HEK293T (cell line): ENCODE data around the gene CIROP.

Source experiments
- CTCF ChIA-PET: fragments of 350-600 bp; formaldehyde crosslinking; extraction: SDS; loops from one replicate; lab custom pipeline; 2021; ENCODE audit warnings: antibody characterized with exemption, inconsistent platforms; lab: Yijun Ruan, JAX
- POLR2A ChIA-PET: fragments of 350-600 bp; formaldehyde crosslinking; extraction: SDS; loops from one replicate; lab custom pipeline; 2020; ENCODE audit warnings: antibody characterized with exemption, inconsistent platforms; lab: Yijun Ruan, JAX
- DNase-seq: peaks from one replicate; pipeline ENCODE4 v3.0.0; 2012; ENCODE audit warnings: mixed read lengths; ENCODE audit errors: extremely low spot score
- ARNT ChIP-seq: fragments of 450-650 bp; IDR thresholded peaks from 2 replicates; pipeline ENCODE4 v1.6.1; 2017; ENCODE audit warnings: mild to moderate bottlenecking
- BHLHE40 ChIP-seq: fragments of 450-650 bp; IDR thresholded peaks from 2 replicates; pipeline ENCODE4 v1.6.1; 2016; ENCODE audit warnings: mild to moderate bottlenecking, moderate library complexity, borderline replicate concordance
- CTBP1 ChIP-seq: fragments of 450-650 bp; IDR thresholded peaks from 2 replicates; pipeline ENCODE4 v1.6.1; 2016; ENCODE audit warnings: borderline replicate concordance
- ELF4 ChIP-seq: fragments of 450-650 bp; IDR thresholded peaks from 2 replicates; pipeline ENCODE4 v1.6.1; 2017; ENCODE audit warnings: antibody characterized with exemption
- FOXA1 ChIP-seq: fragments of 450-650 bp; IDR thresholded peaks from 2 replicates; pipeline ENCODE4 v1.6.1; 2016; ENCODE audit warnings: mild to moderate bottlenecking
- FOXK2 ChIP-seq: fragments of 450-650 bp; IDR thresholded peaks from 2 replicates; pipeline ENCODE4 v1.6.1; 2016; ENCODE audit warnings: mild to moderate bottlenecking
- FOXM1 ChIP-seq: fragments of 450-650 bp; IDR thresholded peaks from 2 replicates; pipeline ENCODE4 v1.6.1; 2017; ENCODE audit warnings: mild to moderate bottlenecking, borderline replicate concordance
- HDGF ChIP-seq: fragments of 450-650 bp; IDR thresholded peaks from 2 replicates; pipeline ENCODE4 v1.6.1; 2017; ENCODE audit warnings: antibody characterized with exemption, borderline replicate concordance
- L3MBTL2 ChIP-seq: fragments of 450-650 bp; conservative IDR thresholded peaks from 2 replicates; pipeline ENCODE4 v1.6.1; 2016; ENCODE audit warnings: mild to moderate bottlenecking
- LEF1 ChIP-seq: fragments of 450-650 bp; IDR thresholded peaks from 2 replicates; pipeline ENCODE4 v1.6.1; 2017; ENCODE audit warnings: mild to moderate bottlenecking, borderline replicate concordance
- NFRKB ChIP-seq: fragments of 450-650 bp; IDR thresholded peaks from 2 replicates; pipeline ENCODE4 v1.6.1; 2016; ENCODE audit warnings: mild to moderate bottlenecking, moderate library complexity
- PKNOX1 ChIP-seq: fragments of 450-650 bp; IDR thresholded peaks from 2 replicates; pipeline ENCODE4 v1.6.1; 2016
- SP1 ChIP-seq: fragments of 450-650 bp; IDR thresholded peaks from 2 replicates; pipeline ENCODE4 v1.6.1; 2017
- SUZ12 ChIP-seq: fragments of 450-650 bp; IDR thresholded peaks from 2 replicates; pipeline ENCODE4 v1.6.1; 2016; ENCODE audit warnings: mild to moderate bottlenecking
- TARDBP ChIP-seq: fragments of 450-650 bp; IDR thresholded peaks from 2 replicates; pipeline ENCODE4 v1.6.1; 2016
- ZNF384 ChIP-seq: fragments of 450-650 bp; IDR thresholded peaks from 2 replicates; pipeline ENCODE4 v1.6.1; 2016

CIROP gene

GRCh38 chr14:23102801-23103200 is 2.0 kb downstream of the CIROP start:
- no peak for DNase-seq
- TF ChIP-seq FOXK2 (no peak), NFRKB (no peak), SP1 (no peak), L3MBTL2 (no peak), PKNOX1 (peak; percentile 28; the same call in 1 of the 2 replicates), FOXA1 (no peak)
- ChIA-PET POLR2A (interaction anchor here (1.0 kb wide), 1 partner anchor 184 kb away, joined by 3 read pairs; no protein-coding TSS in a partner anchor), CTCF (no interaction called here)

GRCh38 chr14:23101986-23102625 is 2.7 kb downstream of the CIROP start:
- POLR2A ChIA-PET: interaction anchor here (1.0 kb wide), 1 partner anchor 184 kb away, joined by 3 read pairs; no protein-coding TSS in a partner anchor
- no peak for DNase-seq
- CTCF ChIA-PET: interaction anchor here (0.5 kb wide), 1 partner anchor 85 kb away, joined by 3 read pairs; no protein-coding TSS in a partner anchor
- TF ChIP-seq TARDBP (no peak), HDGF (no peak), FOXA1 (no peak), ARNT (no peak), FOXM1 (no peak)

- DNase-seq: no peak
- POLR2A ChIA-PET: interaction anchor here (0.6 kb wide), 1 partner anchor 550 kb away, joined by 3 read pairs; no protein-coding TSS in a partner anchor
Measured at GRCh38 chr14:23101213-23101970, 3.4 kb downstream of the CIROP start.

GRCh38 chr14:23099212-23099861 is 5.5 kb downstream of the CIROP start:
- no peak for TF ChIP-seq ARNT
- POLR2A ChIA-PET: interaction anchor here (0.6 to 1.1 kb wide), 2 partner anchors 11 to 183 kb away, joined by 3 read pairs; no protein-coding TSS in a partner anchor
- DNase-seq: no peak
- CTCF ChIA-PET: interaction anchor here (0.7 to 1.0 kb wide), 2 partner anchors 22 to 28 kb away, joined by 3 read pairs; no protein-coding TSS in a partner anchor

More at GRCh38 chr14:23101213-23101970, 3.4 kb downstream of the CIROP start:
- CTCF ChIA-PET: interaction anchor here (0.5 kb wide), 1 partner anchor 85 kb away, joined by 3 read pairs; no protein-coding TSS in a partner anchor
- TF ChIP-seq FOXM1 (no peak), PKNOX1 (no peak), NFRKB (no peak), SUZ12 (no peak), ARNT (no peak), TARDBP (no peak), ELF4 (no peak), ZNF384 (no peak), LEF1 (no peak), FOXK2 (no peak), CTBP1 (no peak), FOXA1 (no peak), HDGF (no peak), BHLHE40 (no peak), SP1 (no peak)

GRCh38 chr14:23097786-23098185 is 7.0 kb downstream of the CIROP start:
- POLR2A ChIA-PET: interaction anchor here (0.6 to 1.7 kb wide), 3 partner anchors 12 to 141 kb away, joined by 3 to 6 read pairs (median 3); partner anchors contain the start of gene HAUS4

GRCh38 chr14:23095196-23096108 is 9.3 kb downstream of the CIROP start, which contains the start of gene C14orf119:
Gene C14orf119 (plus strand): TSS chr14:23095505. CDS start chr14:23097659, 2,154 bp downstream.
- ChIA-PET POLR2A (interaction anchor here (0.6 to 3.3 kb wide), 54 partner anchors 9 to 998 kb away, joined by 3 to 71 read pairs (median 4); partner anchors contain the start of genes CDH24, CIROP, HAUS4 and HOMEZ), CTCF (interaction anchor here (0.6 to 2.6 kb wide), 13 partner anchors 9 to 122 kb away, joined by 3 to 26 read pairs (median 3); no protein-coding TSS in a partner anchor)
- TF ChIP-seq FOXA1: no peak
- peak; percentile 72 for TF ChIP-seq ELF4
- peak; percentile 99 for DNase-seq

More at GRCh38 chr14:23097786-23098185, 7.0 kb downstream of the CIROP start:
- TF ChIP-seq ELF4 (no peak), TARDBP (no peak), LEF1 (no peak), BHLHE40 (no peak), ZNF384 (no peak), FOXM1 (no peak), HDGF (no peak), SP1 (no peak)
- CTCF ChIA-PET: interaction anchor here (0.6 kb wide), 1 partner anchor 25 kb away, joined by 3 read pairs; no protein-coding TSS in a partner anchor
- no peak for DNase-seq
